ENCODE data around the gene STX7. TPM values are rescaled to one million over a fixed set of nuclear protein-coding genes. Genes with fewer than 3 reads are reported as not detected.
"Not testable (repeated sequence)": the region's sequence is repeated elsewhere in the genome, so short reads cannot be mapped to it uniquely, and the experiment has no call there.

Gene STX7
- total RNA-seq, 3 donors from 2014 or later, result 51.9 to 66.9 (median 63.2) TPM

GRCh38 chr6:132544826-132545225 lies 31.9 kb upstream of the STX7 start:
- Histone ChIP-seq H3K4me1 (ENCODE audit: low read depth) (no peaks in the 10 kb centered on the region), H3K4me3 (no peak overlapping the region), H3K36me3 (ENCODE audit: low read depth) (no peaks in the 10 kb centered on the region), H3K9me3 (no peaks in the 10 kb centered on the region)
- no peak for TF ChIP-seq CTCF (IDR thresholded peaks at IDR 0.05)
- no peak for ATAC-seq
- no peak for DNase-seq
- intact Hi-C loops (cut with DNase I, micrococcal nuclease), result no loop called here

GRCh38 chr6:132537977-132538376 lies 25.1 kb upstream of the STX7 start, which contains the start of gene TAAR9:
TSS of gene TAAR9 (plus strand) at chr6:132538277. CDS start at chr6:132538290, 13 bp downstream.
- intact Hi-C loops (cut with DNase I, micrococcal nuclease), result no loop called here

GRCh38 chr6:132537145-132537544 lies 24.2 kb upstream of the STX7 start:
- Histone ChIP-seq H3K9me3 (no peaks in the 10 kb centered on the region), H3K4me3 (no peak overlapping the region), H3K36me3 (ENCODE audit: low read depth) (no peaks in the 10 kb centered on the region), H3K4me1 (ENCODE audit: low read depth) (no peaks in the 10 kb centered on the region)
- DNase-seq (no peak), ATAC-seq (no peak)
- TF ChIP-seq CTCF (IDR thresholded peaks at IDR 0.05), result no peak
- intact Hi-C loops (cut with DNase I, micrococcal nuclease), result no loop called here

More at GRCh38 chr6:132537977-132538376, 25.1 kb upstream of the STX7 start, which contains the start of gene TAAR9:
- DNase-seq, result no peak
- no peak for TF ChIP-seq CTCF (IDR thresholded peaks at IDR 0.05)
- no peak for ATAC-seq
- Histone ChIP-seq H3K36me3 (ENCODE audit: low read depth) (no peaks in the 10 kb centered on the region), H3K9me3 (no peaks in the 10 kb centered on the region), H3K4me3 (no peak within 1 kb of the TSS), H3K4me1 (ENCODE audit: low read depth) (no peaks in the 10 kb centered on the region)

- ATAC-seq; intact Hi-C loops (cut with DNase I, micrococcal nuclease); H3K4me1 ChIP-seq (ENCODE audit: low read depth); DNase-seq; H3K4me3 ChIP-seq; H3K36me3 ChIP-seq (ENCODE audit: low read depth); H3K9me3 ChIP-seq: not testable (repeated sequence)
These were observed 21.6 kb upstream of the STX7 start for GRCh38 chr6:132534546-132534945.

GRCh38 chr6:132530293-132530974 lies 17.5 kb upstream of the STX7 start:
- H3K9me3 ChIP-seq, result no peaks in the 10 kb centered on the region
- no peaks in the 10 kb centered on the region for H3K36me3 ChIP-seq (ENCODE audit: low read depth)
- intact Hi-C loops (cut with DNase I, micrococcal nuclease), result no loop called here
- ATAC-seq (peak; percentile 76), DNase-seq (peak in 1 of 3 donors; percentile 55)
- TF ChIP-seq CTCF (IDR thresholded peaks at IDR 0.05), result peak; percentile 65
- H3K4me3 ChIP-seq, result no peak overlapping the region
- H3K4me1 ChIP-seq (ENCODE audit: low read depth), result no peaks in the 10 kb centered on the region

GRCh38 chr6:132527791-132528190 lies 14.9 kb upstream of the STX7 start:
- H3K9me3 ChIP-seq, result no peaks in the 10 kb centered on the region
- intact Hi-C loops (cut with DNase I, micrococcal nuclease), result no loop called here
- no peak overlapping the region for H3K4me3 ChIP-seq
- no peaks in the 10 kb centered on the region for H3K4me1 ChIP-seq (ENCODE audit: low read depth)
- DNase-seq (no peak), ATAC-seq (peak; percentile 59)
- TF ChIP-seq CTCF (IDR thresholded peaks at IDR 0.05), result no peak
- no peaks in the 10 kb centered on the region for H3K36me3 ChIP-seq (ENCODE audit: low read depth)
